A673 (cell line): ENCODE data around the gene SLIT3.

Experiments
- EZH2 ChIP-seq: fragments of 200-600 bp; sonication (generic); IDR thresholded peaks from 2 replicates; pipeline ENCODE4 v1.6.1; 2017; ENCODE audit warnings: borderline replicate concordance, low read depth, mild to moderate bottlenecking, mixed read lengths, antibody characterized with exemption, low read length; ENCODE audit not compliant: poor library complexity, severe bottlenecking
- TF ChIP-seq, protein P1 (sequence below): fragments of 300-800, 200-600 bp; sonication (generic); conservative IDR thresholded peaks from 2 replicates; pipeline ENCODE4 v1.5.1; 2017; ENCODE audit warnings: low read depth, mild to moderate bottlenecking, antibody characterized with exemption, low read length, moderate library complexity, mixed read lengths

DNA sequence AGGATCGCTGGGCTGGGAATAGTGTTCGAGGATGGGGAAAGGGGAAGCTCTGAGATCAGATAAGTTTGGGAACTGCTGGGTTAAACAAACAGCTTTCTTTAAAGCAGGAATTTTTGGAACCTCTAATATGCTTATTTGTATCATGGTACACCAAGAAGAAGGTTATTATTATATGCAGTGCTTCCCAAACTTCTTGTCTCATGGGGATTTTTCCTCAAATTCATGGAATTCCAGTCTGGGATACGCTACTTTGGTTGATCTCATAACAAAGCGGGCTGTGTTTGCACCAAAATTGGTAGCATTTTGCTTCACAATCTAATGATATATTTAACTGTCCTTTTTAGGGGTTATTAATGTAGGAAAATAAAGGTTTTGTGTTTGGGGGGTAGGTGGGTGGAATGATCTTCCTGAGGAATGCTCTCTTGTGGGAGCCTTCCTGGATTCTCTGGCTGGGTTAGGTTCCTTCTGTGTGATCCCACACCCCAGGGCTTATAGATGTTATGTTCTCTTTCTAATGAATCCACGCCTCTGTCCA, 605.6 kb downstream of the SLIT3 start:
- TF ChIP-seq, protein P1, sequence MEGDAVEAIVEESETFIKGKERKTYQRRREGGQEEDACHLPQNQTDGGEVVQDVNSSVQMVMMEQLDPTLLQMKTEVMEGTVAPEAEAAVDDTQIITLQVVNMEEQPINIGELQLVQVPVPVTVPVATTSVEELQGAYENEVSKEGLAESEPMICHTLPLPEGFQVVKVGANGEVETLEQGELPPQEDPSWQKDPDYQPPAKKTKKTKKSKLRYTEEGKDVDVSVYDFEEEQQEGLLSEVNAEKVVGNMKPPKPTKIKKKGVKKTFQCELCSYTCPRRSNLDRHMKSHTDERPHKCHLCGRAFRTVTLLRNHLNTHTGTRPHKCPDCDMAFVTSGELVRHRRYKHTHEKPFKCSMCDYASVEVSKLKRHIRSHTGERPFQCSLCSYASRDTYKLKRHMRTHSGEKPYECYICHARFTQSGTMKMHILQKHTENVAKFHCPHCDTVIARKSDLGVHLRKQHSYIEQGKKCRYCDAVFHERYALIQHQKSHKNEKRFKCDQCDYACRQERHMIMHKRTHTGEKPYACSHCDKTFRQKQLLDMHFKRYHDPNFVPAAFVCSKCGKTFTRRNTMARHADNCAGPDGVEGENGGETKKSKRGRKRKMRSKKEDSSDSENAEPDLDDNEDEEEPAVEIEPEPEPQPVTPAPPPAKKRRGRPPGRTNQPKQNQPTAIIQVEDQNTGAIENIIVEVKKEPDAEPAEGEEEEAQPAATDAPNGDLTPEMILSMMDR, result no peak
- TF ChIP-seq EZH2, result no peak
